Upper lobe of right lung (tissue), 1 donor: ENCODE results near the gene NHSL1. TPM values are rescaled to one million over a fixed set of nuclear protein-coding genes. Genes with fewer than 3 reads are reported as not detected.

Experiments used
- ATAC-seq: fragments of 200-7000 bp; cut with Tn5 transposase; one replicate; pipeline ENCODE4 v1.9.1; 2020; ENCODE audit warnings: mild to moderate bottlenecking, moderate library complexity
- DNase-seq: peaks from one replicate; pipeline ENCODE4 v3.0.0-alpha.2; 2020
- H3K27ac ChIP-seq: fragments of 200-600 bp; one replicate; pipeline ENCODE4 v1.8.0; 2022
- H3K27me3 ChIP-seq: fragments of 200-600 bp; one replicate; pipeline ENCODE4 v1.8.0; 2022; ENCODE audit warnings: mild to moderate bottlenecking
- H3K36me3 ChIP-seq: fragments of 200-600 bp; one replicate; pipeline ENCODE4 v1.8.0; 2022
- H3K4me1 ChIP-seq: fragments of 200-600 bp; one replicate; pipeline ENCODE4 v1.8.0; 2022
- H3K4me3 ChIP-seq: fragments of 200-600 bp; one replicate; pipeline ENCODE4 v1.8.0; 2022; ENCODE audit warnings: mild to moderate bottlenecking
- H3K9me3 ChIP-seq: fragments of 200-600 bp; one replicate; pipeline ENCODE4 v1.8.0; 2022
- intact Hi-C: fragments of 100-400 bp; cut with DNase I; formaldehyde crosslinking; loops from one replicate; pipeline ENCODE4 v1.11.0; 2022
- total RNA-seq: library from RNA; stranded (reverse); fragmentation: NEBNext Ultra II Directional; extraction: Animal tissue kit (Norgen Biotek cat#: 25700); gene quantifications from one replicate; pipeline ENCODE4 v1.2.1, GENCODE V29; 2021
- TF ChIP-seq, protein P1 (sequence below): fragments of 200-600 bp; IDR thresholded peaks from one replicate; pipeline ENCODE4 v1.8.0; 2022; ENCODE audit warnings: antibody characterized with exemption
- donor health status: DM: no; HTN: yes; CAD: no; lungs with severe emphysema.

The NHSL1 gene
- total RNA-seq, 1 donor from 2014 or later: 69.5 TPM

DNA sequence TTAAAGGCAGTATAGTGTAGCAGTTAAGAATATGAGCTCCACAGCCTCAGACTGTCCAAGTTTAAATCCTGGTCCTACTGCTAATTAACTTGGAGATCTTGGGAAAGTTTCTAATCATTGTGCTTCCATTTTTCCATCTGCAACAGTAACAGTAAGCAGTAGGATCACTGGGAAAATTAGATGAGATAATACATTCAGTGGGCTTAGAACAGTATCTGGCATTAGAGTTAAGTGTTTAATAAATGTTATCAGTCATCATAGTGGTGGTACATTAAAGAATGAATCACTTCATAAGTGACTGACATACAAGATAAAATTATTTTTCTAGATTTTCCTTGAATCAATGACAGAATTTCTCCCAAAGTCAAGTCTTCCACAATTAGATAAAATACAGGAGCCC is 5.0 kb downstream of the NHSL1 start:
- H3K4me1 ChIP-seq: peaks cover 4% of the 10 kb centered on the region
- no peak overlapping the region for H3K27ac ChIP-seq
- H3K4me3 ChIP-seq: no peak overlapping the region
- H3K27me3 ChIP-seq: no peaks in the 10 kb centered on the region
- DNase-seq (no peak), ATAC-seq (no peak)
- intact Hi-C loops: no loop called here
- TF ChIP-seq, protein P1, sequence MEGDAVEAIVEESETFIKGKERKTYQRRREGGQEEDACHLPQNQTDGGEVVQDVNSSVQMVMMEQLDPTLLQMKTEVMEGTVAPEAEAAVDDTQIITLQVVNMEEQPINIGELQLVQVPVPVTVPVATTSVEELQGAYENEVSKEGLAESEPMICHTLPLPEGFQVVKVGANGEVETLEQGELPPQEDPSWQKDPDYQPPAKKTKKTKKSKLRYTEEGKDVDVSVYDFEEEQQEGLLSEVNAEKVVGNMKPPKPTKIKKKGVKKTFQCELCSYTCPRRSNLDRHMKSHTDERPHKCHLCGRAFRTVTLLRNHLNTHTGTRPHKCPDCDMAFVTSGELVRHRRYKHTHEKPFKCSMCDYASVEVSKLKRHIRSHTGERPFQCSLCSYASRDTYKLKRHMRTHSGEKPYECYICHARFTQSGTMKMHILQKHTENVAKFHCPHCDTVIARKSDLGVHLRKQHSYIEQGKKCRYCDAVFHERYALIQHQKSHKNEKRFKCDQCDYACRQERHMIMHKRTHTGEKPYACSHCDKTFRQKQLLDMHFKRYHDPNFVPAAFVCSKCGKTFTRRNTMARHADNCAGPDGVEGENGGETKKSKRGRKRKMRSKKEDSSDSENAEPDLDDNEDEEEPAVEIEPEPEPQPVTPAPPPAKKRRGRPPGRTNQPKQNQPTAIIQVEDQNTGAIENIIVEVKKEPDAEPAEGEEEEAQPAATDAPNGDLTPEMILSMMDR: no peak
- H3K36me3 ChIP-seq: no peaks in the 10 kb centered on the region
- H3K9me3 ChIP-seq: no peaks in the 10 kb centered on the region

DNA sequence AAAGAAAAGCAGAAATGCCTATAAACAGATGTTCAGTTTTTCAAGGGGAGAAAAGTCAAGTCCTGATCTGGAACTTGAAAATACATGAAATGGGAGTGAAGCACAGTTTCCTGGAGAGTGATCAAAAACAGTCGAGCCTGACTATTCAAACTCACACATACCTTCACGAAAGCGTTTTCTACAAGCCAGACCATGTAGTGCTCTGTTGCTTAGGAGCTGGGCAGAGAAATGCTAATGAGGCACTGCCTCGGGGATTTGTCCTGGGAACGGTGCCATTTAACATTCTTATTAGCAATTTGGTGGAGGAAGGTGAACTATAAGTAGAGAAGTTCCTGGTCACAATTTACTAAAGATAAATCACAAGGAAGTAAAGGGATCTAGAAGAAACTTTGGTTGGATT is 5.9 kb downstream of the NHSL1 start:
- DNase-seq (no peak), ATAC-seq (peak; percentile 83)
- intact Hi-C loops: no loop called here
- Histone ChIP-seq H3K27me3 (no peaks in the 10 kb centered on the region), H3K4me1 (no peaks in the 10 kb centered on the region), H3K36me3 (no peaks in the 10 kb centered on the region), H3K27ac (no peak overlapping the region), H3K9me3 (no peaks in the 10 kb centered on the region), H3K4me3 (no peak overlapping the region)
- TF ChIP-seq, protein P1: no peak

DNA sequence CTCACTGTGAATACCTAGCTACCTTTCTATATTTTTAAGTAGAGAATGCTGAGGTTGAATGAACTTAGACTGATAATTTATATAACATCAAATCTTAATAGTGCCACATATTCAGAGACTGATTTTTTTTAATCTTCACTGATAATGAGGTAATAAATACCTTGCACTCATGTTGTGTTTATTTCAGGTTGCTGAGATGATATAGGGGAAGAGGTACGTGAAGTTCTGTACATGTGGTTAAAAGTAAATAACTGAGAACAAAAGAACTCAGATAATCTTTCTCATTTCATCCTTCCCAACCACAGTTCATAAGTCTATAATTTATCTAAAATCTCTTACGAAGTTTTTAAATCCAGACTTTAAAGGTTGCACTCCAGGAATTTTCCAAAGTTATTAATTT is 6.4 kb downstream of the NHSL1 start:
- Histone ChIP-seq H3K36me3 (no peaks in the 10 kb centered on the region), H3K27ac (no peak overlapping the region), H3K9me3 (no peaks in the 10 kb centered on the region), H3K4me3 (no peak overlapping the region), H3K27me3 (no peaks in the 10 kb centered on the region), H3K4me1 (no peaks in the 10 kb centered on the region)
- DNase-seq: no peak
- ATAC-seq: no peak
- TF ChIP-seq, protein P1: no peak
- intact Hi-C loops: no loop called here

DNA sequence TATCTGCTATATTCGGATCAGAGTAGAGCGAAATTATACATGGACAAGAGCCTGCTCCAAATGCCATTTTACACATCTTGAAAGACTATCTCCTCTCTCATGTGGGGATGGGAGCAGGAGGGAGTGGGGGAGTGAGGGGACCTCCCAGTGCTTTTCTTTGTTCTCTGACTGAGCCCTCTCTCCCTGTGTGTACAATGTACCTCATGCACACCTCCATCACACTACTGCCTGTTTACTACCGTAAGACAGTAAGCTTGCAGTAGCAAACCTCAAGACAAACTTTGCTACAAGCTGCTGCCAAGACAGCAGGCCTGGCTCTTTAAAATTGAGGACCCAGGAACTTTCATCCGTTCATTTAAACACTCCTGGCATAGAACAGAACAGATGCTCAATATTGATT is 7.2 kb downstream of the NHSL1 start:
- Histone ChIP-seq H3K36me3 (no peaks in the 10 kb centered on the region), H3K27ac (no peak overlapping the region), H3K4me3 (no peak overlapping the region), H3K9me3 (no peaks in the 10 kb centered on the region), H3K4me1 (no peaks in the 10 kb centered on the region), H3K27me3 (no peaks in the 10 kb centered on the region)
- ATAC-seq (peak; percentile 19), DNase-seq (no peak)
- TF ChIP-seq, protein P1: no peak
- intact Hi-C loops: no loop called here

DNA sequence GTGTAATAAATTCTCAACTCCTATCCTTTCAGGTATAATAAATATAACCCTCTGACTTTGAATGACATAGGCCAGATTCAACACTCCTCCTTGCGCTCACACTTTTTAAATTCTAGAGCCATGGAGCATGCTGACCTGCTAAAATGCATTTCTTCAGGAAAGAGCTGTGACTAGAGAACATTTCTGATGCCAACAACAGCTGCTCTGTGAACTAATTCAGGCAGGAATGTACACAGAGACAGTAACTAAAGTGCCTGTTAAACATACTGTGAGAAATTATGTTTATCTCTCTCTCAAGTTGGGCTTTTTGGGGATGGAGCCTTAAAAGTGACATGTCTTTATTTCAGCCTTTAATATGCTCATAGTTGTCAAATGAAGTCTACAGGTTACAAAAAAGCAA is 8.3 kb downstream of the NHSL1 start:
- no peak for DNase-seq
- no peaks in the 10 kb centered on the region for H3K4me1 ChIP-seq
- intact Hi-C loops: no loop called here

More for the DNA sequence above, 8.3 kb downstream of the NHSL1 start:
- H3K9me3 ChIP-seq: no peaks in the 10 kb centered on the region
- no peaks in the 10 kb centered on the region for H3K36me3 ChIP-seq
- TF ChIP-seq, protein P1: no peak
- H3K27me3 ChIP-seq: no peaks in the 10 kb centered on the region
- ATAC-seq: no peak
- H3K27ac ChIP-seq: no peak overlapping the region
- H3K4me3 ChIP-seq: no peak overlapping the region
